GM21717 (cell line): ENCODE results near the gene MAML3.

ENCODE experiments used
- ATAC-seq: cut with Tn5 transposase; IDR thresholded peaks from one replicate; pipeline ENCODE4 v1.9.1; 2021; ENCODE audit warnings: mild to moderate bottlenecking, moderate library complexity; ENCODE audit not compliant: unreplicated experiment

MAML3 gene

GRCh38 chr4:139672732-139673131 lies 481.3 kb downstream of the MAML3 start:
- no peak for ATAC-seq

- no peak for ATAC-seq
Observed at GRCh38 chr4:139672215-139672614, 481.8 kb downstream of the MAML3 start.

GRCh38 chr4:139670775-139671174 lies 483.2 kb downstream of the MAML3 start:
- ATAC-seq = no peak

- ATAC-seq = no peak
Observed at GRCh38 chr4:139669890-139670289, 484.1 kb downstream of the MAML3 start.

- no peak for ATAC-seq
Observed at GRCh38 chr4:139669335-139669734, 484.6 kb downstream of the MAML3 start.

- ATAC-seq = no peak
Observed at GRCh38 chr4:139668658-139669201, 485.3 kb downstream of the MAML3 start.

GRCh38 chr4:139668036-139668435 lies 485.9 kb downstream of the MAML3 start:
- ATAC-seq = no peak
